ENCODE measurements around the gene SYNE1. TPM values are rescaled to one million over a fixed set of nuclear protein-coding genes. Genes with fewer than 3 reads are reported as not detected.

SYNE1 gene
- total RNA-seq, 1 experiment from 2014 or later, result 23.0 TPM

DNA sequence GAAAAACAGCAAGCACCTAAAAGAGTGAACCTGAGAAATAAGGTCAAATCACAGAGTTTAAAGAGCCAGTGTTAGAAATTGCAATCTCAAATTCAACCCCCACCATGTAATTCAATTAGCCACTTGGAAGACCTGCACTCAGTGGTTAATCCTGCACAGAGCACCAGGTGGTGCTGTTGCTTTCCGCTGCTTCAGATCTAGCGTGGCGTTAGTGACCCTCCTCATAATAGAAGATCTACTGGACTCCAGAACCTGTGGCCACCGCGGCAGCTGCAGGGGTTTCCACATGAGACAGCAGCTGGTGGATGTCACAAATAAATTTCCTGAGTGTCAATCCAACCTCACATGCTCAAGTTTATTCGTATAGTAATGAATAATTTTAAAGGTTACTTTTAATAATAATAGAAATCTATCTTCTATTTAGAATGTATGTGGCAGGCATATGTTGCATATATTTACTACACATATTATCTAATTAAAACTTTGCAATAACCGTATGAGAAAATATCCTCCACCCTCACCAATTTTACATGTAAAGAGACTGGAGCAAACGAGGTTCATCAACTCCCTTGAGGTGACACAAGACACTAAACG, 84.4 kb downstream of the SYNE1 start:
- intact Hi-C loops (cut with micrococcal nuclease; ENCODE audit: unreplicated experiment), result loop anchor here (1.0 kb wide), 6 partner anchors 43 to 396 kb away; no protein-coding TSS in a partner anchor
- no TSS peak for BruUV-seq (replicated peaks)

DNA sequence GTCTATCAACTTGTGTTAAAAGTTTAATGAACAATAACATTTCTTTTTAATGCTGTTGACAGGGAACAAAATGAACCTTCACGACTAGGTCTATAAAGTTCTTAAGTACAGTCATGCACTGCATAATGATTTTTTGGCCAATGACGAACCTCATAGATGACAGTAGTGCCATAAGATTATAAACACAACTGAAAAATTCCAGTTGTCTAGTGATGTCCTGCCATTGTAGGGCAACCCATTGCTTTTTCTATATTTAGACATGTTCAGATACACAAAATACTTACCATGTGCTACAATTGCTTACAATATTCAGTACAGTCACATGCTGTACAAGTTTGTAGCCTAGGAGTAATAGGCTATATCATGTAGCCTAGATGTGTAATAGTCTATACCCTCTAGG, 93.6 kb downstream of the SYNE1 start:
- Mint-ChIP-seq H3K36me3 (ENCODE audit: insufficient read depth, unreplicated experiment) (no peaks in the 10 kb centered on the region), H3K4me1 (ENCODE audit: low read depth, unreplicated experiment) (no peaks in the 10 kb centered on the region), H3K4me3 (ENCODE audit: unreplicated experiment) (no peak overlapping the region), H3K27ac (ENCODE audit: unreplicated experiment) (no peak overlapping the region), H3K9me3 (ENCODE audit: unreplicated experiment) (no peaks in the 10 kb centered on the region), H3K27me3 (ENCODE audit: insufficient read depth, unreplicated experiment) (peaks cover 4% of the 10 kb centered on the region)
- no peaks in the 10 kb centered on the region for H3K36me3 ChIP-seq (ENCODE audit: control insufficient read depth, insufficient read depth, low read length)
- no peaks in the 10 kb centered on the region for H3K9me3 ChIP-seq
- CTCF ChIA-PET, result no interaction called here
- no peaks in the 10 kb centered on the region for H3K27me3 ChIP-seq (replicated peaks; ENCODE audit: control insufficient read depth, insufficient read depth, low read length)
- H3K4me3 ChIP-seq (ENCODE audit: low read depth, low read length), result no peak overlapping the region
- intact Hi-C loops (cut with micrococcal nuclease; ENCODE audit: unreplicated experiment), result no loop called here
- TF ChIP-seq, protein P1, sequence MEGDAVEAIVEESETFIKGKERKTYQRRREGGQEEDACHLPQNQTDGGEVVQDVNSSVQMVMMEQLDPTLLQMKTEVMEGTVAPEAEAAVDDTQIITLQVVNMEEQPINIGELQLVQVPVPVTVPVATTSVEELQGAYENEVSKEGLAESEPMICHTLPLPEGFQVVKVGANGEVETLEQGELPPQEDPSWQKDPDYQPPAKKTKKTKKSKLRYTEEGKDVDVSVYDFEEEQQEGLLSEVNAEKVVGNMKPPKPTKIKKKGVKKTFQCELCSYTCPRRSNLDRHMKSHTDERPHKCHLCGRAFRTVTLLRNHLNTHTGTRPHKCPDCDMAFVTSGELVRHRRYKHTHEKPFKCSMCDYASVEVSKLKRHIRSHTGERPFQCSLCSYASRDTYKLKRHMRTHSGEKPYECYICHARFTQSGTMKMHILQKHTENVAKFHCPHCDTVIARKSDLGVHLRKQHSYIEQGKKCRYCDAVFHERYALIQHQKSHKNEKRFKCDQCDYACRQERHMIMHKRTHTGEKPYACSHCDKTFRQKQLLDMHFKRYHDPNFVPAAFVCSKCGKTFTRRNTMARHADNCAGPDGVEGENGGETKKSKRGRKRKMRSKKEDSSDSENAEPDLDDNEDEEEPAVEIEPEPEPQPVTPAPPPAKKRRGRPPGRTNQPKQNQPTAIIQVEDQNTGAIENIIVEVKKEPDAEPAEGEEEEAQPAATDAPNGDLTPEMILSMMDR (IDR thresholded peaks at IDR 0.05; ENCODE audit: insufficient read depth in 1 of 2, low read depth in 1 of 2, low read length in 1 of 2, severe bottlenecking in 1 of 2, unreplicated experiment in 1 of 2), result no peak
- DNase-seq, result no peak
- no TSS peak for BruUV-seq (replicated peaks)
- POLR2A ChIA-PET, result no interaction called here
- H3K4me1 ChIP-seq, result no peaks in the 10 kb centered on the region

More for the DNA sequence above, 84.4 kb downstream of the SYNE1 start:
- ChIA-PET CTCF (interaction anchor here (1.6 to 1.8 kb wide), 2 partner anchors 90 kb away, joined by 12 to 14 read pairs; no protein-coding TSS in a partner anchor), POLR2A (no interaction called here)
- Mint-ChIP-seq H3K4me3 (ENCODE audit: unreplicated experiment) (no peak overlapping the region), H3K27ac (ENCODE audit: unreplicated experiment) (no peak overlapping the region), H3K36me3 (ENCODE audit: insufficient read depth, unreplicated experiment) (no peaks in the 10 kb centered on the region), H3K4me1 (ENCODE audit: low read depth, unreplicated experiment) (no peaks in the 10 kb centered on the region), H3K9me3 (ENCODE audit: unreplicated experiment) (peaks cover 12% of the 10 kb centered on the region), H3K27me3 (ENCODE audit: insufficient read depth, unreplicated experiment) (peaks cover 2% of the 10 kb centered on the region)
- no peak overlapping the region for H3K4me3 ChIP-seq (ENCODE audit: low read depth, low read length)
- no peaks in the 10 kb centered on the region for H3K36me3 ChIP-seq (ENCODE audit: control insufficient read depth, insufficient read depth, low read length)
- no peaks in the 10 kb centered on the region; the same call in 1 of the 2 replicates for H3K9me3 ChIP-seq
- H3K4me1 ChIP-seq, result no peaks in the 10 kb centered on the region
- peak; percentile 68 to 73 for DNase-seq
- TF ChIP-seq, protein P1 (IDR thresholded peaks at IDR 0.05; ENCODE audit: insufficient read depth in 1 of 2, low read depth in 1 of 2, low read length in 1 of 2, severe bottlenecking in 1 of 2, unreplicated experiment in 1 of 2), result peak; percentile 88 to 89
- H3K27me3 ChIP-seq (replicated peaks; ENCODE audit: control insufficient read depth, insufficient read depth, low read length), result no peaks in the 10 kb centered on the region

DNA sequence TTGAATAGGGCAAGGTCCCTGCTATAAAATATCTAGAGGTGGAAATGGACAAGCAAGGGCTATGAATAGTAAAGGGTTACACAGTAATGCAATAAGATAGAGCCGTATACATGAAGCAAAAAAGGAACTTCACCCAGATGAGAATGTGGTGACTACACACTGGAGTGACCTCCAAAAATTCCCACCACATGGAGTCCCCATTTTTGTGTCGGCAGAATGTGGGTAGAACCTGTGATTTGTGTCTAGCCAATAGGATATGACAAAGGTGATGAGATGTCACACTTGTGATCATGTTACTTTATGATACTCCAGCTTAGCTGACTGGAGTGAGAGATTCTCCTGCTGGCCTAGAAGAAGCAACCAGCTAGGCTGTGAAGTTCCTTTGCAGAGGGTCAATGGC, 96.8 kb downstream of the SYNE1 start:
- Mint-ChIP-seq H3K9me3 (ENCODE audit: unreplicated experiment) (no peaks in the 10 kb centered on the region), H3K36me3 (ENCODE audit: insufficient read depth, unreplicated experiment) (no peaks in the 10 kb centered on the region), H3K27ac (ENCODE audit: unreplicated experiment) (no peak overlapping the region), H3K27me3 (ENCODE audit: insufficient read depth, unreplicated experiment) (peaks cover 10% of the 10 kb centered on the region), H3K4me1 (ENCODE audit: low read depth, unreplicated experiment) (no peaks in the 10 kb centered on the region), H3K4me3 (ENCODE audit: unreplicated experiment) (no peak overlapping the region)
- Histone ChIP-seq H3K27me3 (replicated peaks; ENCODE audit: control insufficient read depth, insufficient read depth, low read length) (no peaks in the 10 kb centered on the region), H3K9me3 (no peaks in the 10 kb centered on the region), H3K4me3 (ENCODE audit: low read depth, low read length) (no peak overlapping the region), H3K36me3 (ENCODE audit: control insufficient read depth, insufficient read depth, low read length) (no peaks in the 10 kb centered on the region), H3K4me1 (no peaks in the 10 kb centered on the region)
- ChIA-PET CTCF (no interaction called here), POLR2A (no interaction called here)
- TF ChIP-seq, protein P1 (IDR thresholded peaks at IDR 0.05; ENCODE audit: insufficient read depth in 1 of 2, low read depth in 1 of 2, low read length in 1 of 2, severe bottlenecking in 1 of 2, unreplicated experiment in 1 of 2), result no peak
- BruUV-seq (replicated peaks), result no TSS peak
- no peak for DNase-seq
- intact Hi-C loops (cut with micrococcal nuclease; ENCODE audit: unreplicated experiment), result no loop called here

Measured in Caco-2 (cell line).